ENCODE measurements around the gene TGFBR3L. TPM values are rescaled to one million over a fixed set of nuclear protein-coding genes. Genes with fewer than 3 reads are reported as not detected.

TGFBR3L gene
- total and polyA plus RNA-seq, 2 of the 8 experiments (the other 6 are each of a cell fraction or from before 2014, with no cell fraction given): 3.1 to 3.7 TPM

- TF ChIP-seq BRCA1 (IDR thresholded peaks at IDR 0.05; ENCODE audit: low read depth, low read length) (no peak), SIX5 (IDR thresholded peaks at IDR 0.05; ENCODE audit: low read depth, low read length) (no peak), EZH2 (IDR thresholded peaks at IDR 0.05; ENCODE audit: low read depth, low read length, severe bottlenecking) (no peak), CREB1 (IDR thresholded peaks at IDR 0.05) (no peak), NRF1 (IDR thresholded peaks at IDR 0.05; ENCODE audit: low read depth, low read length) (no peak)
Observed at GRCh38 chr19:7900931-7901330, 13.7 kb upstream of the TGFBR3L start (continued).

All from H1 (cell line).